Mesenteric fat pad (tissue), 1 donor: ENCODE data around the gene DCN. TPM values are rescaled to one million over a fixed set of nuclear protein-coding genes. Genes with fewer than 3 reads are reported as not detected.

Experiments used
- DNase-seq: peaks from one replicate; pipeline ENCODE4 v3.0.0-alpha.2; 2020; ENCODE audit warnings: low spot score
- total RNA-seq: library from RNA; stranded (reverse); fragmentation: NEBNext Ultra II Directional; extraction: Animal tissue kit (Norgen Biotek cat#: 25700); gene quantifications from one replicate; pipeline ENCODE4 v1.2.1, GENCODE V29; 2021
- donor health status: DM: yes; HTN: yes; CAD: no.

Gene DCN
- total RNA-seq, 1 donor from 2014 or later: 1,241 TPM

- DNase-seq: no peak
Observed at GRCh38 chr12:91140026-91140931, 42.3 kb downstream of the DCN start.

- no peak for DNase-seq
Observed at GRCh38 chr12:91139286-91139685, 43.3 kb downstream of the DCN start.

- DNase-seq: no peak
Observed at GRCh38 chr12:91138337-91138920, 44.2 kb downstream of the DCN start.

GRCh38 chr12:91133871-91134270, 48.7 kb downstream of the DCN start:
- no peak for DNase-seq

- DNase-seq: no peak
Observed at GRCh38 chr12:91129662-91130362, 52.8 kb downstream of the DCN start.

- no peak for DNase-seq
Observed at GRCh38 chr12:91127751-91128150, 54.9 kb downstream of the DCN start.

- DNase-seq: no peak
Observed at GRCh38 chr12:91127306-91127705, 55.3 kb downstream of the DCN start.

GRCh38 chr12:91126516-91126915, 56.1 kb downstream of the DCN start:
- no peak for DNase-seq

GRCh38 chr12:91123236-91123916, 59.2 kb downstream of the DCN start:
- DNase-seq: no peak

GRCh38 chr12:91120781-91121180, 61.8 kb downstream of the DCN start:
- DNase-seq: no peak

- no peak for DNase-seq
Observed at GRCh38 chr12:91119089-91119488, 63.5 kb downstream of the DCN start.

- no peak for DNase-seq
Observed at GRCh38 chr12:91113621-91114020, 69.0 kb downstream of the DCN start.

GRCh38 chr12:91111366-91112325, 71.0 kb downstream of the DCN start, which contains the start of gene LUM:
TSS of gene LUM (minus strand) at chr12:91111494. CDS start at chr12:91108979, 2,515 bp downstream.
- no peak for DNase-seq

- DNase-seq: no peak
Observed at GRCh38 chr12:91110311-91110924, 72.2 kb downstream of the DCN start.

GRCh38 chr12:91109581-91110310, 72.9 kb downstream of the DCN start:
- no peak for DNase-seq

GRCh38 chr12:91109148-91109564, 73.5 kb downstream of the DCN start:
- no peak for DNase-seq

- DNase-seq: no peak
Observed at GRCh38 chr12:91108196-91108755, 74.3 kb downstream of the DCN start.

- DNase-seq: no peak
Observed at GRCh38 chr12:91106283-91106682, 76.3 kb downstream of the DCN start.

GRCh38 chr12:91105807-91106206, 76.8 kb downstream of the DCN start:
- no peak for DNase-seq
